SK-MEL-5 (cell line): ENCODE data around the gene PDE6D. TPM values are rescaled to one million over a fixed set of nuclear protein-coding genes. Genes with fewer than 3 reads are reported as not detected.
"Not testable (repeated sequence)": the region's sequence is repeated elsewhere in the genome, so short reads cannot be mapped to it uniquely, and the experiment has no call there.

Source experiments
- DNase-seq: peaks from one replicate; pipeline ENCODE4 v3.0.0-alpha.2; 2016; ENCODE audit warnings: low read depth, low spot score
- in situ Hi-C: cut with HindIII; loops from 2 replicates; pipeline ENCODE4 v1.10.0; 2016; ENCODE audit warnings: low sequenced_read_pairs, high pct_unique_total_duplicates, low pct_unique_long_range_greater_than_20kb
- total RNA-seq: library from RNA; depleted of rRNA; stranded (reverse); fragments of >200 nt; shearing (Covaris generic); gene quantifications from 2 replicates; pipeline ENCODE4 v1.2.3, GENCODE V29; 2014

Gene PDE6D
- total RNA-seq, 1 experiment from 2014 or later, result 37.7 TPM

GRCh38 chr2:231781798-231782726, 980 bp upstream of the PDE6D start:
- in situ Hi-C loops, result no loop called here
- peak; percentile 47 for DNase-seq

- DNase-seq, result no peak
These were observed 766 bp downstream of the PDE6D start for GRCh38 chr2:231780123-231780908.

GRCh38 chr2:231769170-231770136, 11.6 kb downstream of the PDE6D start:
- DNase-seq, result no peak

More at GRCh38 chr2:231780123-231780908, 766 bp downstream of the PDE6D start:
- in situ Hi-C loops, result no loop called here

GRCh38 chr2:231765496-231765929, 15.6 kb downstream of the PDE6D start:
- peak; percentile 63 for DNase-seq
- in situ Hi-C loops, result no loop called here

More at GRCh38 chr2:231769170-231770136, 11.6 kb downstream of the PDE6D start:
- in situ Hi-C loops, result no loop called here

GRCh38 chr2:231764760-231765159, 16.3 kb downstream of the PDE6D start:
- DNase-seq, result no peak
- in situ Hi-C loops, result no loop called here

- DNase-seq, result no peak
- in situ Hi-C loops, result no loop called here
These were observed 17.0 kb downstream of the PDE6D start for GRCh38 chr2:231764124-231764523.

GRCh38 chr2:231761735-231762134, 19.3 kb downstream of the PDE6D start:
- peak; percentile 73 for DNase-seq
- in situ Hi-C loops, result no loop called here

- in situ Hi-C loops, result no loop called here
- DNase-seq, result no peak
These were observed 29.0 kb downstream of the PDE6D start for GRCh38 chr2:231752061-231752460.

- in situ Hi-C loops, result no loop called here
These were observed 29.9 kb downstream of the PDE6D start for GRCh38 chr2:231751042-231751815.

GRCh38 chr2:231749016-231749415, 32.1 kb downstream of the PDE6D start:
- in situ Hi-C loops, DNase-seq: not testable (repeated sequence)

More at GRCh38 chr2:231751042-231751815, 29.9 kb downstream of the PDE6D start:
- no peak for DNase-seq

GRCh38 chr2:231748153-231748896, 32.8 kb downstream of the PDE6D start:
- in situ Hi-C loops, DNase-seq: not testable (repeated sequence)

- DNase-seq, result peak; percentile 65
- in situ Hi-C loops, result no loop called here
These were observed 35.6 kb downstream of the PDE6D start for GRCh38 chr2:231745303-231746038.

- in situ Hi-C loops, result no loop called here
- DNase-seq, result peak; percentile 96
These were observed 37.5 kb downstream of the PDE6D start for GRCh38 chr2:231743376-231744116.

- DNase-seq, result no peak
- in situ Hi-C loops, result no loop called here
These were observed 43.3 kb downstream of the PDE6D start for GRCh38 chr2:231737761-231738160.

GRCh38 chr2:231732604-231733003, 48.5 kb downstream of the PDE6D start:
- DNase-seq, result no peak
- in situ Hi-C loops, result no loop called here
